MCF 10A (cell line): ENCODE data around the gene IQCN. TPM values are rescaled to one million over a fixed set of nuclear protein-coding genes. Genes with fewer than 3 reads are reported as not detected.

ENCODE experiments used
- BruUV-seq: library from RNA; stranded (reverse); fragments of 400-500 nt; replicated peaks from 2 replicates; lab custom pipeline; 2021; lab: Mats Ljungman, UMichigan
- CTCF ChIA-PET: fragments of 300-600 bp; sonication (Branson Sonifier 250); formaldehyde crosslinking; extraction: SDS; loops from one replicate; lab custom pipeline; 2021; ENCODE audit warnings: antibody characterized with exemption, inconsistent platforms; lab: Yijun Ruan, JAX
- POLR2A ChIA-PET: fragments of 300-600, 350-650 bp; sonication (Branson Sonifier 250); formaldehyde crosslinking; extraction: SDS; loops from one replicate; lab custom pipeline; 2020; ENCODE audit warnings: antibody characterized with exemption, inconsistent platforms; lab: Yijun Ruan, JAX
- DNase-seq: peaks from one replicate; pipeline ENCODE4 v3.0.0-alpha.2; 2018; ENCODE audit not compliant: unreplicated experiment
- H3K27ac Mint-ChIP-seq: one replicate; pipeline ENCODE4 v1.8.0; 2022; ENCODE audit warnings: mild to moderate bottlenecking, low read depth, mixed read lengths; ENCODE audit not compliant: unreplicated experiment
- H3K27me3 Mint-ChIP-seq: one replicate; pipeline ENCODE4 v1.8.0; 2022; ENCODE audit warnings: mixed read lengths; ENCODE audit not compliant: insufficient read depth, unreplicated experiment
- H3K36me3 Mint-ChIP-seq: one replicate; pipeline ENCODE4 v1.8.0; 2022; ENCODE audit warnings: mild to moderate bottlenecking, moderate library complexity, mixed read lengths; ENCODE audit not compliant: insufficient read depth, unreplicated experiment
- H3K4me1 Mint-ChIP-seq: one replicate; pipeline ENCODE4 v1.8.0; 2022; ENCODE audit warnings: mixed read lengths; ENCODE audit not compliant: insufficient read depth, unreplicated experiment
- H3K4me3 Mint-ChIP-seq: one replicate; pipeline ENCODE4 v1.8.0; 2022; ENCODE audit warnings: mild to moderate bottlenecking, moderate library complexity, mixed read lengths; ENCODE audit not compliant: unreplicated experiment
- H3K9me3 Mint-ChIP-seq: one replicate; pipeline ENCODE4 v1.8.0; 2022; ENCODE audit warnings: mixed read lengths; ENCODE audit not compliant: unreplicated experiment
- intact Hi-C: fragments of 100-400 bp; cut with micrococcal nuclease; formaldehyde crosslinking; loops from 2 replicates; pipeline ENCODE4 v1.14.1; 2022
- total RNA-seq: library from RNA; stranded (reverse); gene quantifications from 2 replicates; pipeline ENCODE4 v1.2.3, GENCODE V29; 2022
- TF ChIP-seq, protein P1 (sequence below): fragments of 200-600 bp; IDR thresholded peaks from one replicate; pipeline ENCODE4 v1.8.0; 2022; ENCODE audit warnings: antibody characterized with exemption, mild to moderate bottlenecking; ENCODE audit not compliant: unreplicated experiment

Gene IQCN
- total RNA-seq, 1 experiment from 2014 or later = 0.26 TPM

DNA sequence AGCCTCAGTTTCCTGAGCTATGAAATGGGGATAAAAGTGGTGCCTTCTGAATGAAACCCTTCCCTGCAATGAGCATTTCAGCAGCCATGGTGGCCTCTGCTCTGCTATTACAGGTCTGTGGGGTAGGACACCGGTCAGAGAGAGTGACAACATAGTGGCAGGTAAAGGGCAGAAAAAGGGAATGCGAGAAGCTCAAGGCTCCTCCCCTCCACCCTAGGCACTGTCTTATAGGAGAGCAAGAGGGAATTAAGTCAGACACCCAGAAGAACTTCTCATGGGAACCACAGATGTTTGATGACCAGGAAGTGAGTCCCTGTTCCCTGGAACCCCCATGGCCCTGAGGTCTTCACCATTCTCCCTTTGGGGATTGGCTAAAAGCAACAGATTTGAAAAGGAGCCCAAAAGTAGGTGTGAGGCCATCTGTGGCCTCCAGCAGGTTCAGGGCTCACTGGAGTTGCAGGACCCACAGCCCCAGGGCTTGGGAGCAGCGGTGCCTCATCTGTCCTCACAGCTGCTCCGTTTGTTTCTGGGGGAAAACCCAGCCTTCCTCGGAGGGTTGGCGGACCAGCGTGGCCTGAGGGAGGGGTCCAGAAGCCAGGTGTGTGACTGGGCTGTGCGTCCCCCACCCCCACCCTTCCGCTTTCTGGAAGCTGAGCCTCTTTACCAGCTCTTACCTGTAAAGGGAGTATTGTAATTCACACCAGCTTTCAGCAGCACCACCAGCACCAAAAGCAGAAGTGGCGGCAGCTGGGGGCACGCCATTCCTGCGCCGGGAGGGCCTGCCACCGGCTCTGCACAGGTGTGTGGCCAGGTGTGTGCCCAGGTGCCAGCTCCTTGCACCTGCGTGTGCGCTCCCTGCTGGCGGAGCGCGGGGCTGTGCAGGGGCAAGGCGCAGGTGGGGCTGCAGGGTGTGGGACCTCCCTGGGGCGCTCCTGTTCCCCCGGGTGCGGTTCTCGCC lies 19.4 kb downstream of the IQCN start:
- CTCF ChIA-PET = interaction anchor here (0.6 to 3.7 kb wide), 15 partner anchors 14 to 436 kb away, joined by 3 to 47 read pairs (median 3); no protein-coding TSS in a partner anchor
- BruUV-seq = no TSS peak
- DNase-seq = no peak
- no peak overlapping the region for H3K27ac Mint-ChIP-seq
- H3K9me3 Mint-ChIP-seq = no peaks in the 10 kb centered on the region
- no peaks in the 10 kb centered on the region for H3K27me3 Mint-ChIP-seq
- TF ChIP-seq, protein P1, sequence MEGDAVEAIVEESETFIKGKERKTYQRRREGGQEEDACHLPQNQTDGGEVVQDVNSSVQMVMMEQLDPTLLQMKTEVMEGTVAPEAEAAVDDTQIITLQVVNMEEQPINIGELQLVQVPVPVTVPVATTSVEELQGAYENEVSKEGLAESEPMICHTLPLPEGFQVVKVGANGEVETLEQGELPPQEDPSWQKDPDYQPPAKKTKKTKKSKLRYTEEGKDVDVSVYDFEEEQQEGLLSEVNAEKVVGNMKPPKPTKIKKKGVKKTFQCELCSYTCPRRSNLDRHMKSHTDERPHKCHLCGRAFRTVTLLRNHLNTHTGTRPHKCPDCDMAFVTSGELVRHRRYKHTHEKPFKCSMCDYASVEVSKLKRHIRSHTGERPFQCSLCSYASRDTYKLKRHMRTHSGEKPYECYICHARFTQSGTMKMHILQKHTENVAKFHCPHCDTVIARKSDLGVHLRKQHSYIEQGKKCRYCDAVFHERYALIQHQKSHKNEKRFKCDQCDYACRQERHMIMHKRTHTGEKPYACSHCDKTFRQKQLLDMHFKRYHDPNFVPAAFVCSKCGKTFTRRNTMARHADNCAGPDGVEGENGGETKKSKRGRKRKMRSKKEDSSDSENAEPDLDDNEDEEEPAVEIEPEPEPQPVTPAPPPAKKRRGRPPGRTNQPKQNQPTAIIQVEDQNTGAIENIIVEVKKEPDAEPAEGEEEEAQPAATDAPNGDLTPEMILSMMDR = no peak
- no peaks in the 10 kb centered on the region for H3K36me3 Mint-ChIP-seq
- no peak overlapping the region for H3K4me3 Mint-ChIP-seq
- intact Hi-C loops = loop anchor here (5.0 kb wide), 2 partner anchors 158 to 248 kb away; partner anchors contain the start of genes ARRDC2 and MAST3
- H3K4me1 Mint-ChIP-seq = no peaks in the 10 kb centered on the region
- POLR2A ChIA-PET = interaction anchor here (0.5 to 4.5 kb wide), 3 partner anchors 50 to 62 kb away, joined by 3 to 34 read pairs (median 4); partner anchors contain the start of gene MPV17L2

DNA sequence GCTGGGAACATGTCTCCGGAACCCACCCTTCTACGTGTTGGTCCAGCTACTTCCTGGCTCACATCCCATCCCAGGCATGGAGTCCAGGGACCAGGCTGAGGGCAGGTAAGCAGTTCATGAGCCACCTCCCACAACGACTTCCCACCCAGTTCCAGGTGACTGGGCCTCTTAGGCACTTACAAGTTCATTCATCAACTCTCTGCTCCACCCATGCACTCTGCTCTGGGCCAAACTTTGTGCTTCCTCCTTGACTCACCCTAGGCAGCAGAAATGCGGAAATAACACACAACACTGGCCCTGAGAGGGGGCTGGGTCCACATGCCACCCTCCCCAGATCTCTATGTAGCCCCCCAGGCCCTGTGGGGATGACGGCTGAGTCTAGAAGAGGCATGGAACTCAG lies 20.5 kb downstream of the IQCN start:
- BruUV-seq = no TSS peak
- DNase-seq = no peak
- TF ChIP-seq, protein P1 = no peak
- Mint-ChIP-seq H3K36me3 (no peaks in the 10 kb centered on the region), H3K27me3 (no peaks in the 10 kb centered on the region), H3K4me3 (no peak overlapping the region), H3K4me1 (no peaks in the 10 kb centered on the region), H3K27ac (no peak overlapping the region), H3K9me3 (no peaks in the 10 kb centered on the region)
- ChIA-PET CTCF (interaction anchor here (0.5 to 3.7 kb wide), 21 partner anchors 8 to 1535 kb away, joined by 3 to 47 read pairs (median 4); partner anchors contain the start of gene MPV17L2), POLR2A (interaction anchor here (0.7 to 4.5 kb wide), 5 partner anchors 21 to 105 kb away, joined by 3 to 34 read pairs (median 5); partner anchors contain the start of genes IQCN, MPV17L2 and RAB3A)
- intact Hi-C loops = loop anchor here (5.0 kb wide), 2 partner anchors 156 to 246 kb away; partner anchors contain the start of genes ARRDC2 and MAST3

DNA sequence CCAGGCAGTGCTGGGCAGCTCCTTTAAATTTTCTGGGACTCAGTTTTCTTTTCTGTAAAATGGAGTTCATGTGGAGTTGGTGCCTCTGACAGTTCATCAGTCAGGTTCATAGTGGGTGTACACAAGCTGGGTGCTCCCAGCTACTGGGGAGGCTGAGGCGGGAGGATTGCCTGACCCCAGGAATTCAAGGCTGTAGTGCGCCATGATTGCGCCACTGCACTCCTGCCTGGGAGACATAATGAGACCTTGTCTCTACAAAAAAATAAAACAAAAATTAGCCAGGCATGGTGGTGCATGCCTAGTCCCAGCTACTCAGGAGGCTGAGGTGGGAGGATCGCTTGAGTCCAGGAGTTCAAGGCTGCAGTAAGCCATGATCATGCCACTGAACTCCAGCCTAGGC lies 21.1 kb downstream of the IQCN start:
- Mint-ChIP-seq H3K27me3 (no peaks in the 10 kb centered on the region), H3K4me1 (no peaks in the 10 kb centered on the region), H3K36me3 (no peaks in the 10 kb centered on the region), H3K27ac (no peak overlapping the region), H3K9me3 (no peaks in the 10 kb centered on the region), H3K4me3 (no peak overlapping the region)
- POLR2A ChIA-PET = interaction anchor here (0.7 to 4.5 kb wide), 5 partner anchors 22 to 104 kb away, joined by 3 to 34 read pairs (median 5); partner anchors contain the start of genes IQCN, MPV17L2 and RAB3A
- BruUV-seq = no TSS peak
- TF ChIP-seq, protein P1 = no peak
- intact Hi-C loops = loop anchor here (5.0 kb wide), 2 partner anchors 156 to 246 kb away; partner anchors contain the start of genes ARRDC2 and MAST3
- no peak for DNase-seq
- CTCF ChIA-PET = interaction anchor here (0.5 to 3.7 kb wide), 26 partner anchors 9 to 1535 kb away, joined by 3 to 47 read pairs (median 4); partner anchors contain the start of genes IQCN and MPV17L2
